ENCODE data around the gene CNKSR3. TPM values are rescaled to one million over a fixed set of nuclear protein-coding genes. Genes with fewer than 3 reads are reported as not detected.

CNKSR3 gene
- total and polyA plus RNA-seq, 2 of the 8 experiments (the other 6 are each of a cell fraction or from before 2014, with no cell fraction given) = 1.2 to 6.2 TPM

DNA sequence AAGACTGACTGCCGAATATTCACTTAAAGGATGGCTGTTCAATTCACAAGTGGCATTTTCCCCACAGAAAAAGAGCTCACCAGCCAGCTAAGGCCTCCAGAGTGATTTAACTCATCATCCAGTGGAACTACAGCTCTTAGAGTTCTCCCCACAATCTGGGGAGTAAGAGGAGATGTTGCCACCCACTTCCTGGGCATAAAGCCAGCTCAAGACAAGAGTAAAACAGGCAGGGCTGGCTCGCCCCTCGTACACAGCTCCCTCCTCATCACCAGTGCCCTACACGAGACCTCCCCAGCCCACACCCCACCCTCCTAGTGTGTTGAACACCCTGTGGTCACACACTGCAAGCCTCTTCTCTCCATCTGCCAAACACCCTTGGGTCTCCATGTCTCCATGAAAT is 106.7 kb downstream of the CNKSR3 start:
- H3K79me2 ChIP-seq (ENCODE audit: control insufficient read depth in 1 of 2, insufficient read depth in 2 of 2, low read length in 2 of 2) = no peaks in the 10 kb centered on the region
- no peak overlapping the region for H4K5ac ChIP-seq (ENCODE audit: insufficient read length, low read depth, low read length)
- H3K36me3 ChIP-seq (ENCODE audit: control insufficient read depth in 2 of 4, insufficient read depth in 4 of 4, low read length in 3 of 4) = peaks cover 0 to 3% (median 0%) of the 10 kb centered on the region in 4 experiments; a peak in 1 of 8 replicates
- H3K9ac ChIP-seq (replicated peaks in 1 of 4; ENCODE audit: extremely low read depth in 1 of 4, low read depth in 3 of 4, low read length in 3 of 4) = no peak overlapping the region
- no peak overlapping the region for H2BK5ac ChIP-seq (ENCODE audit: low read depth, low read length)
- CTCF ChIA-PET (ENCODE audit: partially characterized antibody) = interaction anchor here (0.6 kb wide), 1 partner anchor 91 kb away, joined by 3 read pairs; no protein-coding TSS in a partner anchor
- H3K23ac ChIP-seq (ENCODE audit: insufficient read length) = no peak overlapping the region
- H3K4me2 ChIP-seq (ENCODE audit: insufficient read depth in 1 of 2, low read depth in 2 of 2, low read length in 2 of 2) = no peak overlapping the region
- H3K4ac ChIP-seq (replicated peaks; ENCODE audit: insufficient read length, low read depth, low read length) = no peak overlapping the region
- no peak overlapping the region for H4K91ac ChIP-seq (replicated peaks; ENCODE audit: insufficient read length, low read length)
- FAIRE-seq = no peak
- H4K20me1 ChIP-seq (replicated peaks in 1 of 2; ENCODE audit: control insufficient read depth in 1 of 2, insufficient read depth in 2 of 2, low read length in 2 of 2) = no peaks in the 10 kb centered on the region
- H3K14ac ChIP-seq (ENCODE audit: insufficient read length) = no peak overlapping the region
- H3K23me2 ChIP-seq (ENCODE audit: low read depth, low read length) = no peaks in the 10 kb centered on the region
- no peak overlapping the region for H2BK15ac ChIP-seq (ENCODE audit: low read length)
- no peak overlapping the region for H3K18ac ChIP-seq (ENCODE audit: extremely low read depth, low read length)
- H2BK120ac ChIP-seq (replicated peaks; ENCODE audit: low read depth, low read length) = no peak overlapping the region
- H4K8ac ChIP-seq (ENCODE audit: extremely low read depth, insufficient read depth, low read length) = no peak overlapping the region
- H3K4me3 ChIP-seq (ENCODE audit: extremely low read depth in 1 of 4, insufficient read depth in 2 of 4, low read depth in 3 of 4, low read length in 4 of 4) = no peak overlapping the region
- no peak overlapping the region for H2BK20ac ChIP-seq (ENCODE audit: low read length)
- no peaks in the 10 kb centered on the region; a peak in 1 of 7 replicates for H3K4me1 ChIP-seq (replicated peaks in 1 of 4; ENCODE audit: control insufficient read depth in 3 of 4, insufficient read depth in 4 of 4, low read length in 3 of 4)
- no peak overlapping the region for H2BK12ac ChIP-seq (ENCODE audit: low read depth, low read length)
- no peak overlapping the region for H3K56ac ChIP-seq (replicated peaks; ENCODE audit: insufficient read length, low read depth, low read length)
- H3K27me3 ChIP-seq (replicated peaks in 1 of 4; ENCODE audit: control insufficient read depth in 3 of 4, extremely low read depth in 1 of 4, insufficient read depth in 3 of 4, low read length in 3 of 4) = no peaks in the 10 kb centered on the region
- no peak for DNase-seq (ENCODE audit: low read depth in 1 of 2, low spot score in 2 of 2)
- no peak overlapping the region for H2AFZ ChIP-seq (ENCODE audit: low read length)
- H3K79me1 ChIP-seq (ENCODE audit: low read depth, low read length) = no peaks in the 10 kb centered on the region
- 100% methylated on average over 1 of the region's 4 CpGs; no CpG with 5 or more reads in 1 of the 2 experiments for WGBS, 2 experiments (ENCODE audit: extremely low coverage in 1 of 2, insufficient coverage in 1 of 2, insufficient read length in 1 of 2, insufficient replicate concordance in 2 of 2, low coverage in 1 of 2, low lambda C conversion rate in 2 of 2, missing lambda C conversion rate in 1 of 2)
- no peak for TF ChIP-seq SUZ12 (IDR thresholded peaks at IDR 0.05; ENCODE audit: low read length)
- no peak for TF ChIP-seq KDM4A (IDR thresholded peaks at IDR 0.05; ENCODE audit: low read depth, low read length, severe bottlenecking)
- TF ChIP-seq CBX5 (IDR thresholded peaks at IDR 0.05; ENCODE audit: low read depth, low read length) = no peak
- no peak for TF ChIP-seq POLR2AphosphoS5 (IDR thresholded peaks at IDR 0.05; ENCODE audit: low read depth, low read length)
- TF ChIP-seq JUND (IDR thresholded peaks at IDR 0.05; ENCODE audit: low read length) = no peak
- no peaks in the 10 kb centered on the region for H3K9me3 ChIP-seq (ENCODE audit: insufficient read depth in 2 of 2, low read depth in 1 of 2, low read length in 1 of 2)
- no peak overlapping the region for H3K27ac ChIP-seq (ENCODE audit: low read depth, low read length)
- POLR2A ChIA-PET (ENCODE audit: partially characterized antibody) = no interaction called here
- H2AK5ac ChIP-seq (ENCODE audit: low read depth, low read length) = no peak overlapping the region
